OCI-M1 (cell line): ENCODE measurements around the gene NPIPA5.
"Not testable (repeated sequence)": the region's sequence is repeated elsewhere in the genome, so short reads cannot be mapped to it uniquely, and the experiment has no call there.

Source experiments
- DNase-seq: peaks from one replicate; lab custom pipeline; 2025; lab: John Stamatoyannopoulos, UW

Gene NPIPA5

GRCh38 chr16:15389916-15390315 is 11.8 kb upstream of the NPIPA5 start:
- DNase-seq: not testable (repeated sequence)

- DNase-seq: not testable (repeated sequence)
Observed at GRCh38 chr16:15388060-15388459, 10.0 kb upstream of the NPIPA5 start.

- DNase-seq: not testable (repeated sequence)
Observed at GRCh38 chr16:15382810-15383209, 4.7 kb upstream of the NPIPA5 start.

- DNase-seq: not testable (repeated sequence)
Observed at GRCh38 chr16:15357495-15357894, 20.6 kb downstream of the NPIPA5 start.

- DNase-seq: not testable (repeated sequence)
Observed at GRCh38 chr16:15354846-15355245, 23.2 kb downstream of the NPIPA5 start.

- not testable (repeated sequence) for DNase-seq
Observed at GRCh38 chr16:15352852-15353251, 25.2 kb downstream of the NPIPA5 start.

- DNase-seq: not testable (repeated sequence)
Observed at GRCh38 chr16:15351745-15352144, 26.3 kb downstream of the NPIPA5 start.

GRCh38 chr16:15351251-15351650 is 26.8 kb downstream of the NPIPA5 start:
- DNase-seq: not testable (repeated sequence)

- not testable (repeated sequence) for DNase-seq
Observed at GRCh38 chr16:15348721-15349120, 29.4 kb downstream of the NPIPA5 start.

GRCh38 chr16:15342337-15342736 is 35.8 kb downstream of the NPIPA5 start:
- DNase-seq: not testable (repeated sequence)

GRCh38 chr16:15338986-15339385 is 39.1 kb downstream of the NPIPA5 start:
- not testable (repeated sequence) for DNase-seq

- DNase-seq: not testable (repeated sequence)
Observed at GRCh38 chr16:15337974-15338605, 40.0 kb downstream of the NPIPA5 start.

GRCh38 chr16:15335609-15336008 is 42.5 kb downstream of the NPIPA5 start:
- not testable (repeated sequence) for DNase-seq

GRCh38 chr16:15333969-15334368 is 44.1 kb downstream of the NPIPA5 start:
- DNase-seq: peak; percentile 1

GRCh38 chr16:15330978-15331377 is 47.1 kb downstream of the NPIPA5 start:
- DNase-seq: not testable (repeated sequence)

GRCh38 chr16:15324954-15325353 is 53.1 kb downstream of the NPIPA5 start:
- DNase-seq: not testable (repeated sequence)

- DNase-seq: not testable (repeated sequence)
Observed at GRCh38 chr16:15323373-15323772, 54.7 kb downstream of the NPIPA5 start.

GRCh38 chr16:15321221-15321620 is 56.9 kb downstream of the NPIPA5 start:
- DNase-seq: not testable (repeated sequence)

- DNase-seq: not testable (repeated sequence)
Observed at GRCh38 chr16:15314562-15314961, 63.5 kb downstream of the NPIPA5 start.
